Spleen (tissue), 11 donors: ENCODE measurements around the gene SEMA5A. TPM values are rescaled to one million over a fixed set of nuclear protein-coding genes. Genes with fewer than 3 reads are reported as not detected.
A peak's percentile ranks its signal among the peaks of the same experiment; 100 is the strongest.

Experiments used
- DNase-seq: peaks from one replicate; pipeline ENCODE4 v3.0.0-alpha.2; 2020
- H3K27ac ChIP-seq, 8 donors: fragments of 200-600 bp; sonication (generic) in 7 of 8; 1 replicate in 4 of 8; 2 replicates in 4 of 8; pipeline versions ENCODE4 v1.5.0 to v1.8.0; 2016 to 2021; ENCODE audit warnings: inconsistent platforms in 4 of 8, mild to moderate bottlenecking in 4 of 8, moderate library complexity in 1 of 8
- H3K27me3 ChIP-seq, 7 donors: fragments of 200-600 bp; sonication (generic) in 6 of 7; replicated peaks in 1 of 7; 1 replicate in 4 of 7; 2 replicates in 3 of 7; pipeline versions ENCODE4 v1.5.0 to v1.8.0; 2016 to 2021; ENCODE audit warnings: inconsistent platforms in 3 of 7, mild to moderate bottlenecking in 1 of 7
- H3K36me3 ChIP-seq, 6 donors: fragments of 200-600 bp; sonication (generic) in 5 of 6; 1 replicate in 4 of 6; 2 replicates in 2 of 6; pipeline versions ENCODE4 v1.5.0 to v1.8.0; 2016 to 2021; ENCODE audit warnings: inconsistent platforms in 2 of 6
- H3K4me1 ChIP-seq, 6 donors: fragments of 200-600 bp; sonication (generic) in 5 of 6; 1 replicate in 3 of 6; 2 replicates in 3 of 6; pipeline versions ENCODE4 v1.5.0 to v1.8.0; 2016 to 2021; ENCODE audit warnings: inconsistent platforms in 3 of 6
- H3K4me3 ChIP-seq, 8 donors: fragments of 200-600 bp; sonication (generic) in 7 of 8; 1 replicate in 4 of 8; 2 replicates in 4 of 8; pipeline versions ENCODE4 v1.5.0 to v1.8.0; 2016 to 2021; ENCODE audit warnings: inconsistent platforms in 4 of 8, mild to moderate bottlenecking in 4 of 8, moderate library complexity in 2 of 8
- H3K9me3 ChIP-seq, 8 donors: fragments of 200-600 bp; sonication (generic) in 7 of 8; 1 replicate in 4 of 8; 2 replicates in 4 of 8; pipeline versions ENCODE4 v1.5.0 to v1.8.0; 2016 to 2021; ENCODE audit warnings: inconsistent platforms in 4 of 8
- CTCF ChIP-seq, 11 experiments: fragments of 200-600 bp in 7 of 11; fragments of 450-650 bp in 4 of 11; sonication (generic) in 4 of 11; IDR thresholded peaks in 8 of 11; conservative IDR thresholded peaks in 3 of 11; 1 replicate in 7 of 11; 2 replicates in 4 of 11; pipeline versions ENCODE4 v1.4.0 to v1.8.0; 2016 to 2021; ENCODE audit warnings: antibody characterized with exemption in 11 of 11, inconsistent platforms in 4 of 11, mild to moderate bottlenecking in 1 of 11
- POLR2A ChIP-seq, 3 donors: fragments of 450-650 bp; IDR thresholded peaks; one replicate each; pipeline ENCODE4 v1.5.1; 2017; ENCODE audit warnings: antibody characterized with exemption in 3 of 3, mild to moderate bottlenecking in 1 of 3
- POLR2AphosphoS5 ChIP-seq, 3 donors: sonication (generic); formaldehyde crosslinking; IDR thresholded peaks; one replicate each; pipeline ENCODE4 v1.5.1; 2017; ENCODE audit warnings: antibody characterized with exemption in 3 of 3
- WGBS, 5 donors: extraction: QIAGEN DNeasy Blood & Tissue Kit in 3 of 5; methylation state at CpG; one replicate each; pipeline versions ENCODE4 v1.1.5 to v1.1.7; 2013 to 2018; 5-methylcytosine and 5-hydroxymethylcytosine counted together
- intact Hi-C: fragments of 100-400 bp; cut with DNase I; formaldehyde crosslinking; loops from one replicate; pipeline ENCODE4 v1.15.0; 2023; ENCODE audit warnings: low total_unique reads
- polyA plus RNA-seq, 3 donors: library from polyadenylated mRNA; stranded (reverse); fragments of 200-250 nt; gene quantifications; one replicate each; pipeline ENCODE4 v1.2.1, GENCODE V29; 2013
- total RNA-seq, 7 donors: library from RNA; depleted of rRNA in 3 of 7; stranded (reverse); fragments of >200 nt in 3 of 7; fragmentation: NEBNext Ultra II Directional in 4 of 7; extraction: Animal tissue kit (Norgen Biotek cat#: 25700) in 4 of 7; gene quantifications; one replicate each; pipeline versions ENCODE4 v1.1.0 to v1.2.1, GENCODE V29; 2016 to 2021
- donor health status: healthy with polysubstance abuse.
- donor health status: DM: no; HTN: no; CAD: no; lungs with moderate emphysema.
- donor health status: DM: no; HTN: no; CAD: no.
- donor health status: Bipolar disorder and iron deficiency.
- donor health status: healthy.
- donor health status: DM: no; HTN: no; CAD: no.
- donor health status: DM: yes; HTN: yes; CAD: no.

Gene SEMA5A
- total and polyA plus RNA-seq, 10 donors, result 1.4 to 30.9 (median 13.1) TPM

GRCh38 chr5:9037048-9037447 lies 508.8 kb downstream of the SEMA5A start:
- no peak overlapping the region for H3K4me3 ChIP-seq
- intact Hi-C loops, result no loop called here
- H3K4me1 ChIP-seq, result peaks cover 0 to 14% (median 2%) of the 10 kb centered on the region in 6 donors
- 52 to 69% (median 55%) methylated on average over 3 of the region's 3 CpGs for WGBS, 5 donors
- DNase-seq, result no peak
- H3K9me3 ChIP-seq, result peaks cover 0 to 6% (median 0%) of the 10 kb centered on the region in 8 donors
- peak overlapping the region in 1 of 8 donors; percentile 2 for H3K27ac ChIP-seq
- H3K27me3 ChIP-seq, result no peaks in the 10 kb centered on the region
- TF ChIP-seq CTCF (IDR thresholded peaks at IDR 0.05 in 8 of 11, conservative IDR thresholded peaks at IDR 0.05 in 3 of 11) (no peak), POLR2A (IDR thresholded peaks at IDR 0.05) (no peak), POLR2AphosphoS5 (IDR thresholded peaks at IDR 0.05) (no peak)
- H3K36me3 ChIP-seq, result no peaks in the 10 kb centered on the region

GRCh38 chr5:9035346-9035745 lies 510.5 kb downstream of the SEMA5A start:
- no peak overlapping the region for H3K4me3 ChIP-seq
- DNase-seq, result no peak
- H3K27me3 ChIP-seq, result no peaks in the 10 kb centered on the region
- no peak overlapping the region for H3K27ac ChIP-seq
- H3K9me3 ChIP-seq, result peaks cover 0 to 6% (median 0%) of the 10 kb centered on the region in 8 donors
- WGBS, 5 donors, result 73 to 82% (median 78%) methylated on average over 3 of the region's 3 CpGs
- peaks cover 0 to 14% (median 2%) of the 10 kb centered on the region in 6 donors for H3K4me1 ChIP-seq
- H3K36me3 ChIP-seq, result no peaks in the 10 kb centered on the region
- no peak for TF ChIP-seq POLR2AphosphoS5 (IDR thresholded peaks at IDR 0.05)
- TF ChIP-seq POLR2A (IDR thresholded peaks at IDR 0.05), result no peak
- TF ChIP-seq CTCF (IDR thresholded peaks at IDR 0.05 in 8 of 11, conservative IDR thresholded peaks at IDR 0.05 in 3 of 11), result no peak
- intact Hi-C loops, result no loop called here

- TF ChIP-seq POLR2A (IDR thresholded peaks at IDR 0.05) (no peak), CTCF (IDR thresholded peaks at IDR 0.05 in 8 of 11, conservative IDR thresholded peaks at IDR 0.05 in 3 of 11) (no peak), POLR2AphosphoS5 (IDR thresholded peaks at IDR 0.05) (no peak)
- H3K4me3 ChIP-seq, result no peak overlapping the region
- WGBS, 5 donors, result 45 to 66% (median 60%) methylated on average over 1 of the region's 1 CpG
- H3K4me1 ChIP-seq, result peaks cover 0 to 14% (median 2%) of the 10 kb centered on the region in 6 donors
- no peaks in the 10 kb centered on the region for H3K27me3 ChIP-seq
- DNase-seq, result no peak
- H3K36me3 ChIP-seq, result no peaks in the 10 kb centered on the region
- peaks cover 0 to 6% (median 0%) of the 10 kb centered on the region in 8 donors for H3K9me3 ChIP-seq
- intact Hi-C loops, result no loop called here
- no peak overlapping the region for H3K27ac ChIP-seq
These were observed 511.2 kb downstream of the SEMA5A start for GRCh38 chr5:9034649-9035048.

- H3K27ac ChIP-seq, result no peak overlapping the region
- no peak for DNase-seq
- H3K4me3 ChIP-seq, result no peak overlapping the region
- peaks cover 0 to 14% (median 2%) of the 10 kb centered on the region in 6 donors for H3K4me1 ChIP-seq
- peaks cover 0 to 3% (median 0%) of the 10 kb centered on the region in 8 donors for H3K9me3 ChIP-seq
- intact Hi-C loops, result no loop called here
- no peaks in the 10 kb centered on the region for H3K36me3 ChIP-seq
- 21 to 43% (median 30%) methylated on average over 1 of the region's 1 CpG for WGBS, 5 donors
- no peaks in the 10 kb centered on the region for H3K27me3 ChIP-seq
- no peak for TF ChIP-seq POLR2AphosphoS5 (IDR thresholded peaks at IDR 0.05)
- TF ChIP-seq POLR2A (IDR thresholded peaks at IDR 0.05), result no peak
- TF ChIP-seq CTCF (IDR thresholded peaks at IDR 0.05 in 8 of 11, conservative IDR thresholded peaks at IDR 0.05 in 3 of 11), result no peak
These were observed 512.4 kb downstream of the SEMA5A start for GRCh38 chr5:9033524-9033923.
